ENCODE measurements around the gene SOX18.

Gene SOX18

GRCh38 chr20:64080013-64080812 is 30.8 kb upstream of the SOX18 start, which contains the start of gene OPRL1:
TSS of gene OPRL1 (plus strand) at chr20:64080082. CDS start at chr20:64092721, 12,639 bp downstream.
- DNase-seq (ENCODE audit: low spot score) = no peak

- peak; percentile 68 for DNase-seq (ENCODE audit: low spot score)
Observed at GRCh38 chr20:64079273-64080012, 30.0 kb upstream of the SOX18 start, which contains the start of gene RGS19. TSS of gene RGS19 (minus strand) at chr20:64079518. CDS start at chr20:64076886, 2,632 bp downstream.

- no peak for DNase-seq (ENCODE audit: low spot score)
Observed at GRCh38 chr20:64078934-64079272, 29.5 kb upstream of the SOX18 start.

- DNase-seq (ENCODE audit: low spot score) = no peak
Observed at GRCh38 chr20:64077876-64078551, 28.6 kb upstream of the SOX18 start.

GRCh38 chr20:64077541-64077875 is 28.1 kb upstream of the SOX18 start:
- DNase-seq (ENCODE audit: low spot score) = no peak

GRCh38 chr20:64077094-64077493 is 27.7 kb upstream of the SOX18 start:
- DNase-seq (ENCODE audit: low spot score) = no peak

GRCh38 chr20:64076061-64076997 is 26.9 kb upstream of the SOX18 start:
- DNase-seq (ENCODE audit: low spot score) = no peak

- DNase-seq (ENCODE audit: low spot score) = no peak
Observed at GRCh38 chr20:64075556-64075955, 26.1 kb upstream of the SOX18 start.

- no peak for DNase-seq (ENCODE audit: low spot score)
Observed at GRCh38 chr20:64074963-64075362, 25.5 kb upstream of the SOX18 start.

GRCh38 chr20:64074184-64074789 is 24.8 kb upstream of the SOX18 start:
- no peak for DNase-seq (ENCODE audit: low spot score)

GRCh38 chr20:64073476-64074183 is 24.2 kb upstream of the SOX18 start:
- DNase-seq (ENCODE audit: low spot score) = no peak

- DNase-seq (ENCODE audit: low spot score) = no peak
Observed at GRCh38 chr20:64072498-64073063, 23.1 kb upstream of the SOX18 start.

GRCh38 chr20:64071341-64072332 is 22.2 kb upstream of the SOX18 start:
- DNase-seq (ENCODE audit: low spot score) = no peak

GRCh38 chr20:64070244-64070993 is 21.0 kb upstream of the SOX18 start:
- no peak for DNase-seq (ENCODE audit: low spot score)

GRCh38 chr20:64069614-64070243 is 20.3 kb upstream of the SOX18 start:
- DNase-seq (ENCODE audit: low spot score) = peak; percentile 41

GRCh38 chr20:64069209-64069613 is 19.8 kb upstream of the SOX18 start:
- DNase-seq (ENCODE audit: low spot score) = no peak

GRCh38 chr20:64068386-64069208 is 19.2 kb upstream of the SOX18 start:
- DNase-seq (ENCODE audit: low spot score) = no peak

All from kidney tubule cell (primary cell).